NOMO-1 treated with DMSO at 0.1 percent for 48 hours (cell line): ENCODE results near the gene OSCP1.

Experiments used
- DNase-seq: peaks from one replicate; lab custom pipeline; 2025; ENCODE audit not compliant: unreplicated experiment; lab: John Stamatoyannopoulos, UW

OSCP1 gene

GRCh38 chr1:36411674-36412648, 38.3 kb downstream of the OSCP1 start:
- DNase-seq = peak; percentile 6

DNA sequence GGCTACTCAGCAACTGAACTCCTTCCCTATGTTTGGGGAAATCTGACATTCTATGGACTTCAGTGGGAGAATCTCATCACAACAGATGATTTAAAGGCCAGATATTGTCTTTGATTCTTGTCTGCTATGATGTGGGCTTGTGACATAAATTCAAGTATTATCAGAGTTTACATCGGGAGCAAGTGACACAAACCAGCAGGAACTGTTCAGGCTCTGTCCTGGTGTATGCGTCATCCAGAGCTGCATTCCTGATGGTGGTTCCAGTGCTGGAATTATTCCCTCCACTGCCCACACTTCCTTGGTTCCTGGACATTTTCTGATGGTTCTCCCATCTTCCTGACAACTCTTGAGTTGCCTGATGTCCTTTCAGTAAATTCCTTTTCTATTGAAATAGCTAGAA, 41.8 kb downstream of the OSCP1 start:
- DNase-seq = no peak

- no peak for DNase-seq
These were observed 43.8 kb downstream of the OSCP1 start for GRCh38 chr1:36406440-36406839.

DNA sequence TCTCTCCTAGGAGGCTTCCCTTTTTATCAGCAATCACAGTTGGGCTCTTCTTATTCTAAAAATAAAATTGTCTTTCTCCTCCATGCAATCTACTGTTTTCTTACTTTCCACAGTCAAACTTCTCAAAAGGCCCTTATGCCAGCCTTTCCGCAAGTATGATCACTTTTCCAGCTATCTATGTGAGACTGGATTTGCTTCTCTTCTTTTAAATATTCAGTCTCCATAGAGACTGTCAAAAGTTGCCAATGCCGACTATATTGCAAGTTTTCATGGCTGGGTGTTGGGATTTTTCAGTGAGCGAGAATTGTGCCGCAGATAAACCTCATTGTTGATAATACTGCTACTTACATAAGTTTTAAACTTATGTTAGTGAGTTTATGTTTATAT, 47.8 kb downstream of the OSCP1 start:
- no peak for DNase-seq

- DNase-seq = no peak
These were observed 48.4 kb downstream of the OSCP1 start for GRCh38 chr1:36401602-36402503.

- peak; percentile 95 for DNase-seq
These were observed 49.2 kb downstream of the OSCP1 start for GRCh38 chr1:36400825-36401601.

DNA sequence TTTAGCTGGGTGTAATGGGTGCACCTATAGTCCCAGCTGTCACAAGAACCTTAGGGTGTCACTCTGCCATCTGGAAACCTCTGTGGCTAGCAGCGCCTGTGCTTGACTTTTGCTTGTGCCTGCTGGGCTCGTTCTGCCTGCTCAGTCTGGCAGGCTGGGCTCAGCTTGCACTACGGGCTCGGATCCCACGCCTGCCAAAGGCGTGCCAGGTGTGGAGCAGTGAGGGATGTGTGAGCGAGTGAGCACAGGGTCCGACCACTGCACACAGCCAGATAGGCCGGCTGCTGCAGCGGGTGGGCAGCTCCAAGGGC, 49.8 kb downstream of the OSCP1 start:
- DNase-seq = no peak

DNA sequence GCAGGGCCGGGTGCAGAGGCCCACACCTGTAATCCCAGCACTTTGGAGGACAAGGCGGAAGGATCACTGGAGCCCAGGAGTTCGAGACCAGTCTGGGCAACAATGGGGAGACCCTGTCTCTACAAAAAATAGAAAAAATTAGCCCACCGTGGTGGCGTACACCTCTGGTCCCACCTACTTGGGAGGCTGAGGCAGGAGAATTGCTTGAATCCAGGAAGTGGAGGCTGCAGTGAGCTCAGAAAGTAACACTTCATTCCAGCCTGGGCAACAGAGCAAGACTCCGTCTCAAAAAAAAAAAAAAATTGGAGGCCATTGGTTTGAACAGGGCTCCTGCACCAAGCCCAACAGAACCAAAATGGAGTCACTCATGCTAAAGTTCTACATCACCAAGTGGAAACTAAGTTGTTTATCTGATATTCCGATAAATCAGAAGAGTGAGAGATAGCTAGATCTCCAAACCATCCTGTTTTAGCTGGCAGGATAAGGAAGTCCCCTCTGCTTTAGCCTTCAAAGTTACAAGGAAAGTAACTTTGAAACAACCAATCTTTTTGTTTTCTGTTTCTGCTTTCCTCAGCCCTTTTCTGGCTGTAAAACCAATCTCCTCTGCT, 51.8 kb downstream of the OSCP1 start:
- DNase-seq = no peak

GRCh38 chr1:36397378-36398230, 52.6 kb downstream of the OSCP1 start, which contains the start of gene LSM10:
Gene LSM10, minus strand, starts transcription at chr1:36397908. Its CDS starts 3,779 bp downstream, at chr1:36394129.
- peak; percentile 89 for DNase-seq

DNA sequence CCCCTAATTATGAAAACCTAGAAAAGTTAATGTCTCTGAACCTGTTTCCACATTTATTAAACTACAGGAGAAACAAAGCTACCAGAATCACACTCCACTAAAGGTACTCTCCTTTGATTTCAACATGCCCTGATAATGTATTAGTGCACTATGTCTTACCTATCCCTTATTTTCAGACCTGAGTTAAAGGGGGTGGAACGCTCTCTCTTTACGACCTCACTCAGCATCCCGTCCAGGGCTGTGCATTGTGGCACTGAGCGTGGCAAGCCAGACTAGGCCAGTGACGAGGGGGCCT, 53.2 kb downstream of the OSCP1 start:
- no peak for DNase-seq

- no peak for DNase-seq
These were observed 53.9 kb downstream of the OSCP1 start for GRCh38 chr1:36396359-36396758.

DNA sequence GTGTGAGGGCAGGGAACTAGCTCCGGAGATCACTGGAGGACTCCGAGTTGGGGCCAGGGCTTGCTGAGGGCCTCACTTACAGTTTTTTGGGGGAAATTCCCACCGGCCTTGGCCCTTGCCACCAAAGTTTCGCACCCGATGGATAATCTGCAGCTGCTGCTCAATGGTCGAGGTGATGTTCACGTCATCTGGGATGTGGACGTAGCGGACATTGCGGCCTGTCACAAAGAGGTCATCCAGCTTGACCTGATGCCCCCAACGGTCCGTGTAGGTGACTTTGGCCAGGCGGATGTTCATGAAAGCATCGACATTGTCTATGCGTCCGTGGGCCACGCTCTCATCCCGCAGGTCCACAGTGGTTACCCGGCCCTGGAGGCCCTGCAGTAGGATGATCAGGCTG, 56.6 kb downstream of the OSCP1 start:
- DNase-seq = no peak

DNA sequence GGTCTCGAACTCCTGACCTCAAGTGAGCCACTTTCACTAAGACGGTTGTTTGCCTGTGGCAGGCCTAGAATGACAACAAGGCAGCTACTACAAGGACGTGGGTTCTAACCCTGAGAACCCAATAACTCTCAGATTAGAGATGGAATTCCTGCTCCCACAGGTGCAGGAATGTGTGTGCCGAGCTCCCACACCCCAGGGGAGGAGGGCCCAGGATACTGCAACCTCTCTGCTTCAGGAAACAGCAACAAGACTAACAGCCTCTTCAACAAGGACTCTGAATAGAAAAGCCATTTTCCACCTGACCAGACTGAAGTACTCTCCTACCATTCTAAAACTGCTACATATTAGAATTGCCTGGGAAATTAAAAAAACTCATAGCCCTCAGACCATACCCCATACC, 57.4 kb downstream of the OSCP1 start:
- DNase-seq = no peak

- DNase-seq = no peak
These were observed 59.0 kb downstream of the OSCP1 start for GRCh38 chr1:36391271-36391670.

DNA sequence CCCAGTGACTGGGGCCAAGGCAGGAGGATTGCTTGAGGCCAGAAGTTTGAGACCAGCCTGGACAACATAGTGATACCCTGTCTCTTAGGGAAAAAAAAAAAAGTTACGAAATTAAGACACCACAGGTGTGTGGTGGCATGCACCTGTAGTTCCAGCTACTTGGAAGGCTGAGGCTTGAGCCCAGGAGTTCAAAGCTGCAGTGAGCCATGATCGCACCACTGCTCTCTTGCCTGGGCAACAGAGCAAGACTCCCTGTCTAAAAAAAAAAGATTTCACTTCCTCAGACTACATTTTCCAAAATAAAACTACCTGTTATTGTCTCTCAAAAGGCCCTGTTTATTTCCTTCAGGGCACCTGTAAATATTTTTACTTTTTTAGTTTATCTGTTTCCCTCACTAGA, 59.8 kb downstream of the OSCP1 start:
- no peak for DNase-seq

GRCh38 chr1:36389999-36390398, 60.3 kb downstream of the OSCP1 start:
- no peak for DNase-seq

- DNase-seq = no peak
These were observed 61.0 kb downstream of the OSCP1 start for GRCh38 chr1:36389261-36389660.

DNA sequence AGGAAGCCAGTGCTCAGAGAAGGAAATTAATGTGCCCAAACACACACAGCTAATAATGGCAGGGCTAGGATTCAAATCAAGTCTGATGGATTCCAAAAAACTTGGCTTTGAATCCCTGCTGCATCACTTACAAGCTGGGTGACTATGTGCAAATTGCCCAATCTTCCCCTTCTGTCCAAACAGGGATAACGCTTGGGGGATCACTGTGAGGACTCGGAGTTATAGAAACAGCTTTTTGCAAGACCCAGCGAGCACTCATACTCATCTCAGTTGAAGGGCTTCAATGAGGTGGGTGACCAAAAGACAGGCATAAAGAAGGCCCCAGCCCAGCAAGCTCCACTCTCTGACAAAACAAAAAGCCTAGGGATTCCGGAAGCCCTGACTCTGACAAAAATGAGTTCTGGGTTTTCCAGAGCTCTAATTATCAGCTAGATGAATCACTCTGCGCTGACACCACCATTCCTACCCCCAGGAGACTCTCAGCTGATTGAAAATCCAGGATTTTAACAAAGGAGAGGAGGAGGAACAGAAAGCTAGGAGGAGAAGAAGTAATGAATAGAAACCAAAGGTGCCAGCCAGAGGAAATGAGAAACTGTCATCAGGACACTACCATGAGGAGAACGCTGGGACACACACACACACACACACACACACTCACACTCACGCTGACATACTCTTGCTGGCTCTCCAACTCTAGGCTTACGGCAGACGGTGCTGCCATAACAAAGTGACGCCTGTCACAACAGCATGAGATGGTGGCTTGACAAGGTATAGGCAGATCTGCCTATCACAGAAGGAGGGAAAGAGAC, 62.9 kb downstream of the OSCP1 start:
- peak; percentile 71 for DNase-seq
